Measurements from ENCODE around the gene NCCRP1. TPM values are rescaled to one million over a fixed set of nuclear protein-coding genes. Genes with fewer than 3 reads are reported as not detected.
"Not testable (repeated sequence)": the region's sequence is repeated elsewhere in the genome, so short reads cannot be mapped to it uniquely, and the experiment has no call there.

NCCRP1 gene
- total RNA-seq, 1 donor from 2014 or later = not detected

GRCh38 chr19:39211731-39212374 is 15.1 kb downstream of the NCCRP1 start:
- H3K4me1 ChIP-seq = no peaks in the 10 kb centered on the region
- no peaks in the 10 kb centered on the region for H3K36me3 ChIP-seq

GRCh38 chr19:39212375-39212742 is 15.6 kb downstream of the NCCRP1 start:
- H3K27me3 ChIP-seq (ENCODE audit: low read depth) = peaks cover 85% of the 10 kb centered on the region
- intact Hi-C loops (cut with micrococcal nuclease) = no loop called here
- no peaks in the 10 kb centered on the region for H3K36me3 ChIP-seq
- H3K9me3 ChIP-seq (replicated peaks) = peaks cover 24% of the 10 kb centered on the region
- no peak overlapping the region for H3K27ac ChIP-seq (replicated peaks)
- no peaks in the 10 kb centered on the region for H3K4me1 ChIP-seq
- no peak overlapping the region for H3K4me3 ChIP-seq
- TF ChIP-seq CTCF (IDR thresholded peaks at IDR 0.05; ENCODE audit: borderline replicate concordance) = no peak
- peak; percentile 24 for DNase-seq

More at GRCh38 chr19:39211731-39212374, 15.1 kb downstream of the NCCRP1 start:
- intact Hi-C loops (cut with micrococcal nuclease) = no loop called here
- peaks cover 19% of the 10 kb centered on the region for H3K9me3 ChIP-seq (replicated peaks)
- no peak for DNase-seq
- no peak overlapping the region for H3K27ac ChIP-seq (replicated peaks)
- peaks cover 86% of the 10 kb centered on the region for H3K27me3 ChIP-seq (ENCODE audit: low read depth)
- H3K4me3 ChIP-seq = no peak overlapping the region
- TF ChIP-seq CTCF (IDR thresholded peaks at IDR 0.05; ENCODE audit: borderline replicate concordance) = no peak

GRCh38 chr19:39215323-39215722 is 18.6 kb downstream of the NCCRP1 start:
- DNase-seq; H3K27ac ChIP-seq (replicated peaks); H3K4me1 ChIP-seq; H3K36me3 ChIP-seq; H3K4me3 ChIP-seq; intact Hi-C loops (cut with micrococcal nuclease): not testable (repeated sequence)
- Histone ChIP-seq H3K27me3 (ENCODE audit: low read depth) (peaks cover 99% of the 10 kb centered on the region), H3K9me3 (replicated peaks) (peaks cover 28% of the 10 kb centered on the region)

GRCh38 chr19:39217094-39217493 is 20.3 kb downstream of the NCCRP1 start:
- peaks cover 94% of the 10 kb centered on the region for H3K27me3 ChIP-seq (ENCODE audit: low read depth)
- intact Hi-C loops (cut with micrococcal nuclease) = no loop called here
- DNase-seq = no peak

GRCh38 chr19:39218230-39219007 is 21.7 kb downstream of the NCCRP1 start:
- DNase-seq = no peak
- peaks cover 28% of the 10 kb centered on the region for H3K9me3 ChIP-seq (replicated peaks)
- intact Hi-C loops (cut with micrococcal nuclease) = no loop called here
- no peak overlapping the region for H3K27ac ChIP-seq (replicated peaks)
- H3K4me3 ChIP-seq = no peak overlapping the region
- no peaks in the 10 kb centered on the region for H3K4me1 ChIP-seq
- H3K27me3 ChIP-seq (ENCODE audit: low read depth) = peaks cover 94% of the 10 kb centered on the region
- no peak for TF ChIP-seq CTCF (IDR thresholded peaks at IDR 0.05; ENCODE audit: borderline replicate concordance)
- no peaks in the 10 kb centered on the region for H3K36me3 ChIP-seq

More at GRCh38 chr19:39217094-39217493, 20.3 kb downstream of the NCCRP1 start:
- no peaks in the 10 kb centered on the region for H3K4me1 ChIP-seq
- no peak overlapping the region for H3K4me3 ChIP-seq
- peaks cover 28% of the 10 kb centered on the region for H3K9me3 ChIP-seq (replicated peaks)
- no peaks in the 10 kb centered on the region for H3K36me3 ChIP-seq
- TF ChIP-seq CTCF (IDR thresholded peaks at IDR 0.05; ENCODE audit: borderline replicate concordance) = no peak
- no peak overlapping the region for H3K27ac ChIP-seq (replicated peaks)

GRCh38 chr19:39219108-39219507 is 22.3 kb downstream of the NCCRP1 start:
- Histone ChIP-seq H3K27me3 (ENCODE audit: low read depth) (peaks cover 94% of the 10 kb centered on the region), H3K9me3 (replicated peaks) (peaks cover 28% of the 10 kb centered on the region)
- DNase-seq; H3K27ac ChIP-seq (replicated peaks); H3K4me1 ChIP-seq; H3K36me3 ChIP-seq; intact Hi-C loops (cut with micrococcal nuclease); H3K4me3 ChIP-seq: not testable (repeated sequence)

Measured in left ventricle myocardium inferior (tissue), 1 donor.